Stimulated activated effector memory CD8-positive, alpha-beta T cell treated with anti-CD3 and anti-CD28 coated beads, Interleukin-12 subunit alpha, Interleukin-12 subunit beta, amount 100 ng/mL, for 72 hours (primary cell): ENCODE data around the gene TEX35.
"Not testable (repeated sequence)": the region's sequence is repeated elsewhere in the genome, so short reads cannot be mapped to it uniquely, and the experiment has no call there.

Experiments
- ATAC-seq: fragments of 150-1000 bp; cut with Tn5 transposase; 2 replicates; pipeline ENCODE4 v1.10.0; 2021
- DNase-seq, 2 donors: peaks; one replicate each; pipeline ENCODE4 v3.0.0; 2021 to 2022; ENCODE audit warnings: low spot score in 2 of 2
- H3K27ac Mint-ChIP-seq: one replicate; pipeline ENCODE4 v1.8.0; 2022; ENCODE audit warnings: mild to moderate bottlenecking, mixed read lengths
- H3K36me3 Mint-ChIP-seq: one replicate; pipeline ENCODE4 v1.8.0; 2022; ENCODE audit warnings: mild to moderate bottlenecking, mixed read lengths
- H3K4me1 Mint-ChIP-seq: one replicate; pipeline ENCODE4 v1.8.0; 2022; ENCODE audit warnings: mixed read lengths
- H3K4me3 Mint-ChIP-seq: one replicate; pipeline ENCODE4 v1.8.0; 2022; ENCODE audit warnings: mild to moderate bottlenecking, mixed read lengths
- H3K9me3 Mint-ChIP-seq: one replicate; pipeline ENCODE4 v1.8.0; 2022; ENCODE audit warnings: mixed read lengths

TEX35 gene

DNA sequence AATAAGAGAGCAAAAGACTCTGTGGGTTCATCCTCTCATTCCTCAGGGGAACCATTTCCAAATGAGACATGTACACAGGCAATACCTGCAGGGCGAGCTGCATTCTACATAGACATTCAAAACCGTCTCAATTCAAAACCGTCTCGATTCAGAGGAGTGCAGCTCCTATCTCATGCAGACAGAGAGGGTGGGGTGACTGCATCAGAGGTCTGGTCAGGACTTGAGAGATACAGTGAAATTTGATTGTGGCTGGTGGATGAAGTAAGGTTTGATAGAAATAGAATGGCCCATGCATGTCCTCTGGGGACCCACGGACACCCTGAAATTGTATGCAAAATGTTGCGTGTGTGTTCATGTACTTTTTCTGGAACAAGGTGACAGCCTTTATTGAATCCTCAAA, 27.3 kb downstream of the TEX35 start:
- DNase-seq (no peak), ATAC-seq (no peak)
- no peak overlapping the region for H3K27ac Mint-ChIP-seq
- H3K4me1 Mint-ChIP-seq = peaks cover 9% of the 10 kb centered on the region
- H3K9me3 Mint-ChIP-seq = no peaks in the 10 kb centered on the region
- H3K36me3 Mint-ChIP-seq = no peaks in the 10 kb centered on the region
- H3K4me3 Mint-ChIP-seq = no peak overlapping the region

DNA sequence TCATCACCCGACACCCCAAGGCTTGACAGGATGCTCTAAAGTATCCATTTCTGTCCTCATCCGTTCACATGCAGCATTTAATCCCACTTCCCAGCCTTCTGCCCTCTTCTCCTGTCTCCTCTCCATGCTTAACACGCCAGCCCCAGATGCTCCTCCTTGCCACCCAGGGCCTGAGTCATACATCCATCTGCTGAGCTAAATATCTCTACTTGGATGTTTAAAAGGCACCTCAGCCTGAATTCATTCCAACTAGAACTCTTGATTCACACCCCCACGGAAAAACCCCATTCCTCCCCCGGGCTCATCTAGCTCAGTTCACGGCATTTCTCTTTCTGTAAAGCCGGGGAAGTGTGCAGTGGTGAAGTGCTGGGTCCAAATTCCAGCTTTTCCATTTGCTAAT, 27.7 kb downstream of the TEX35 start:
- no peak for ATAC-seq
- peaks cover 13% of the 10 kb centered on the region for H3K4me1 Mint-ChIP-seq
- H3K9me3 Mint-ChIP-seq = no peaks in the 10 kb centered on the region
- DNase-seq = no peak
- H3K36me3 Mint-ChIP-seq = no peaks in the 10 kb centered on the region
- no peak overlapping the region for H3K4me3 Mint-ChIP-seq
- H3K27ac Mint-ChIP-seq = no peak overlapping the region

DNA sequence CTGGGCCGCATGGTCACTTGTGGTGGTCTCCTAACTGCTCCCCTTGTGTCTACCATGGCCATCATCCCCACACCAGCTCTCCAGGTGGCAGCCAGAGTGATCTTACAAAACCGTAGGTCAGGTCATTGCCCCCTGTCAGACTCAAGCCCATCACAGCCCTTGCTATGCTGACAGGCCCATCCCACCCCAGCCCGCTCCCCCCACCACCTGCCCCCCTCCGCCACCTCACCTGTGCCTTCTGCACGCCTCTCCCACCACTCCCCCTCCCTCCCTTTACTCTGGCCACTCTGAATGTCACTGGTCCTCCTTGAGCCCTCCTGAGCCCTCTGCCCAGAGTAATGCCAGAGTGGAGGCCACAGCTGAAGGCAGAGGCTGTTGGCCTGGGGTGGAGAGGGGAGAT, 28.5 kb downstream of the TEX35 start:
- Mint-ChIP-seq H3K4me3 (peak overlapping the region; percentile 84), H3K36me3 (no peaks in the 10 kb centered on the region), H3K4me1 (peaks cover 17% of the 10 kb centered on the region), H3K9me3 (no peaks in the 10 kb centered on the region), H3K27ac (no peak overlapping the region)
- DNase-seq = no peak
- ATAC-seq = no peak

DNA sequence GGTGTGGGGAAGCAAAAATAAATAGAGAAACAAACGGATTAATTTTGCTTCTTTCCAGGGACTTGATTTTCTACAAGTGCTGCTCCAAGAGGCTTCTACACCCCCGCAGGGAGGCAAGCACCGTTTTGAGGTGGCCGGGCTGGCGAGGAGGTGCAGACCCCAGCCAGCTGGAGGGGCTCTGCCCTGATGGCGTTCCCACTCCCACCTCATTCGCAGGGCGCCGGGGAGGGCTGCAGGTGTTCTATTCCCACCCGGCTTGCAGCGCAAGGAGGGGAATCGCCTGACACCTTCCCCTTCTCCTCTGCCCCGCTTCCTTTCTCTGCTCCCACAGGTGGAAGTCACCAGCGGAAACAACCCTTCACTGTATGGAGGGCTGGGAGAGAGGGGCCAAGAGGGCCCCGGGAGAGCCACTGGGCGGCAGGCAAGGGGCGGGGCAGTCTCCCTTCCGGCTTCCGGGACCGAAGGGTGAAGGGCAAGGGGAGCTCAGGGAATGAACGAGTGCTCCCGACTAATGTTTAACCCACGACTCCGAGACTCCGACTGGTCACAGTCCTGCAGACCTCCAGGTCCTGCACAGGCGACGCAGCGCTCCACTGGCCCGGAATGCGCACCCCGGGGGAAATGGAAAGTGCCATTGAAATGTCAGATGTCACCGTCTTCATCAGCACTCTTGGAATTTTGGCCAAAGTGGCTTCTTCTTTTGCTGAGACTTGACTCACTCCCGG, 29.1 kb downstream of the TEX35 start:
- peak overlapping the region; percentile 85 for H3K27ac Mint-ChIP-seq
- H3K36me3 Mint-ChIP-seq = no peaks in the 10 kb centered on the region
- H3K9me3 Mint-ChIP-seq = no peaks in the 10 kb centered on the region
- H3K4me3 Mint-ChIP-seq = peak overlapping the region; percentile 84
- peaks cover 17% of the 10 kb centered on the region for H3K4me1 Mint-ChIP-seq
- ATAC-seq = peak; percentile 64
- peak in 1 of 2 donors; percentile 74 for DNase-seq

DNA sequence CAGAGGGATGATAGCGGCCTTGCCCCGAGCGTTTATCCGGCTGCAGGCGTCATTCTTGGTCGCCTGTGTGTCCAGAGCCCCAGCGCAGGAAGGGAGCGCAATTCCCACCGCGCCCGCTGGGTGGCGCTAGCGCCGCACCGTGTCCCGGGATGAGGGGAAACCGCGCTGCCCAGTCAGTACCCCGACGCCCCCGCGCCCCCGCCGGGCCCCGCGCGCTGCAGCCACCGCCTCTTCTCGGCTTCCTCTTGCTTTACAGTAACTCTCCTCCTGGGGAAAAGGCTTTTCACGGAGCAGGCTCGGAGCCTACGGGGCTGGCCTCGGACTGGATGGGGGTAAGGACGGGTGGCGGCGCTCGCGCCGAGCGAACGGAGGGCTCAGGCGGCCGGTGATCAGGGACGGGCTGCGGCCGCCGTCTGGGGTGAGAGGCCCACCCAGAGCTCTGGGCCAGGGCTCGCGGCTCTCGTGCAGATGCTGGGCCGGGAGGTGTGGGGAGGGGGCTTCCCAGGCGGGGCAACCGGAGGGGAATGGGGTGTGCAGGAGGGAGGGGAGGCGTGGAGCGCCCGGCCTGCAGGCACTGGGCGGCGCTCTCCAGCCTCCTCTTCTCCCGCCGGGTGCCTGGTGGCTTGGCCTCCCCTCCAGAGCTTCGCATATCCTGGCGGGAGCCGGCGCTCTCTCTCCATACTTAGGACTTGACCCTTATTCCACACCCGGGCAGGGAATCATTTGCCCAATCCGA, 29.8 kb downstream of the TEX35 start:
- H3K9me3 Mint-ChIP-seq = no peaks in the 10 kb centered on the region
- peak overlapping the region; percentile 85 for H3K27ac Mint-ChIP-seq
- H3K36me3 Mint-ChIP-seq = no peaks in the 10 kb centered on the region
- peak overlapping the region; percentile 84 for H3K4me3 Mint-ChIP-seq
- H3K4me1 Mint-ChIP-seq = peaks cover 17% of the 10 kb centered on the region
- DNase-seq = peak; percentile 99
- peak; percentile 92 for ATAC-seq

DNA sequence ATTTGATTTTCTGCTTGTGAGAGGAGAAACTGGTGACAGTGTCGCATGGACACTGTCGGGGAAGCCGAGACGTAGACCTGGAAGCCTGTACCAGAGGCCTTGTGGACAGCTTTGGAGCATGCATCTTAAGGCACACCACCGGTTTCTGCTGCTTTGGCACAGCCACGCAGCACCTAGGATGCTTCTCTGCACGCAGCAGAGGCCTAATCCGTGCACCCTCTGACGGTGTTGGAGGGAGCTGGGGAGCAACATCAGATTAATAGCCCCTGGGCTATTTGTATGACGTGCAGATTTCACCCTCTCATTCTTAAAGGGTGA, 30.3 kb downstream of the TEX35 start:
- peak overlapping the region; percentile 85 for H3K27ac Mint-ChIP-seq
- no peak for ATAC-seq
- DNase-seq = no peak
- no peaks in the 10 kb centered on the region for H3K9me3 Mint-ChIP-seq
- H3K36me3 Mint-ChIP-seq = no peaks in the 10 kb centered on the region
- peak overlapping the region; percentile 84 for H3K4me3 Mint-ChIP-seq
- H3K4me1 Mint-ChIP-seq = peaks cover 17% of the 10 kb centered on the region

DNA sequence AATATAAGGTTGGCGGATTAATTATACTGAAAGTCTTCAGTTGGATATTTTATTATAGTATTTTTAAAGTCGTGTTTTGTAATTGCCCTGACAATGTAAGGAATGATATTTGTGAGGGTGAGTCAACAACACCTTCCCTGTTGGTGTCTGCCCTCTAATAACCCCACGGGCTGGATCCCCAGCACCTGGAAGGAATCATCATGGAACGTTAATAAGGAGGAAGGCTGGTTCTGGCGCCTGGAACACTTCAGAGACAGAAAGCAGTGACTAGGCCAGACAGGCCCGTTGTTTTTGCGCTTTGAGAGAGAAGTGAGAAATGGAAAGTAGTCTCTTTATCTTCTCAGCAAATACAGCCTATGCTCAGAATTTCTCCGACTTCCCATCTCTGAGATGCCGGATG, 31.6 kb downstream of the TEX35 start:
- Mint-ChIP-seq H3K27ac (no peak overlapping the region), H3K4me1 (peaks cover 17% of the 10 kb centered on the region), H3K4me3 (peak overlapping the region; percentile 84), H3K9me3 (no peaks in the 10 kb centered on the region), H3K36me3 (no peaks in the 10 kb centered on the region)
- DNase-seq (no peak), ATAC-seq (no peak)

DNA sequence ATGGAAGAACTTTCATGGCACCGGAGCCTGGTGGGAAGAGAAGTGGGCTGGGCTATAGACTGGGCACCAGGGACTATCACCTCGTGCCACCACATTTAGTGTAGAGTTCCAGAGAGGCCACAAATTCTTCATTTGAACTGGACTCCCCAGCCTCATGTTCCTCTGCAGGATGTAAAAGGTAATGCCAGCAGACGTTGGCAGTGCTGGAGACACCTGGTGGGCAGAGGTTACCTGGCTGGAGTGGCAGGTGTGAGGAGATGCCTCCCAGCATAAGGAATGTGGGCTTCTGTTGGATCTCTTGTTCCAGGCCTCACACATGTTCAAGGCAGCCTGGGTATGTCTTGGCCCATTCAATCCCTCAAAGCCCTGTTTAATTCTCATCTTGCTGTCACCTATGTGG, 35.2 kb downstream of the TEX35 start:
- no peaks in the 10 kb centered on the region for H3K9me3 Mint-ChIP-seq
- no peaks in the 10 kb centered on the region for H3K36me3 Mint-ChIP-seq
- no peak for DNase-seq
- H3K27ac Mint-ChIP-seq = no peak overlapping the region
- no peak for ATAC-seq
- peaks cover 9% of the 10 kb centered on the region for H3K4me1 Mint-ChIP-seq
- H3K4me3 Mint-ChIP-seq = no peak overlapping the region

DNA sequence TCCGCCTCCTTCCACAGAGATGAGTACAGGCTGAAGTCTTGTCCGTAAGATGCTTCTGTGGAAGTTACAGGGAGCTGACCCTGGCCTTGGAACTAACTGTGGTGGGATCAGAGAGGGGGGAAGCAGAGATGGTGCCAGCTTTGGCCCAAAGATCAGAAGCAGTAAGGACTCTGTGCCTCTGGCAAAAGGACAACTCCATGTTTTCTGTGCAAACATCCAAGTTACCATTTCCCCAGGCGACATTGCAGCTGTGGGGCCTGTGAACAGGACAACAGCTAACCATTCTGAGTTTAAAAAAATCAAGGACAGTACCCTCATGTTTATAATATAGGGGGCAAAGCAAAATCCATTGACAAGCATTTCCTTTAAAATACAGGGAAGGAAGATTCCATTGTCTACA, 38.4 kb downstream of the TEX35 start:
- Mint-ChIP-seq H3K27ac (no peak overlapping the region), H3K36me3 (no peaks in the 10 kb centered on the region), H3K4me1 (no peaks in the 10 kb centered on the region), H3K4me3 (no peak overlapping the region), H3K9me3 (peaks cover 7% of the 10 kb centered on the region)
- no peak for DNase-seq
- no peak for ATAC-seq

DNA sequence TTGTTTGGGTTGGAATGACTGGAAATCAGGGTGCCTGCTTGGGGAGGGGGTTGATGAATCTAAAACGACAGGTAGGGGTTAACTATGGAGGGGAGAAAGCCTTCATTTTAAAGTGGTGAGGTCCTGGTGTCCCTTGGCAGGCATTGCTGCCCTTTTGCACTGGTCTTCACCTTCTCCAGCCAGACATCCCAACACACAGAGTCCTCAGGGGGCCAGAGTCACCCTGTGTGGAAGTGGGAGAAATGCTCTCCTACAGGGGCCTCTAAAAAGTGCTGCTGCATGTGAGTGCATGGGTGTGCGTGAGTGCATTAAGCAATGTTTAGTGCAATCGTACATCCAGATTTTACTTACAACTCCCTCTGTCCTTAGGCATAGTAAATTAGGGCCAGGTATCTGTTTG, 39.0 kb downstream of the TEX35 start:
- DNase-seq (no peak), ATAC-seq (peak; percentile 26)
- no peaks in the 10 kb centered on the region for H3K36me3 Mint-ChIP-seq
- H3K4me3 Mint-ChIP-seq = no peak overlapping the region
- peaks cover 7% of the 10 kb centered on the region for H3K9me3 Mint-ChIP-seq
- H3K27ac Mint-ChIP-seq = no peak overlapping the region
- no peaks in the 10 kb centered on the region for H3K4me1 Mint-ChIP-seq

DNA sequence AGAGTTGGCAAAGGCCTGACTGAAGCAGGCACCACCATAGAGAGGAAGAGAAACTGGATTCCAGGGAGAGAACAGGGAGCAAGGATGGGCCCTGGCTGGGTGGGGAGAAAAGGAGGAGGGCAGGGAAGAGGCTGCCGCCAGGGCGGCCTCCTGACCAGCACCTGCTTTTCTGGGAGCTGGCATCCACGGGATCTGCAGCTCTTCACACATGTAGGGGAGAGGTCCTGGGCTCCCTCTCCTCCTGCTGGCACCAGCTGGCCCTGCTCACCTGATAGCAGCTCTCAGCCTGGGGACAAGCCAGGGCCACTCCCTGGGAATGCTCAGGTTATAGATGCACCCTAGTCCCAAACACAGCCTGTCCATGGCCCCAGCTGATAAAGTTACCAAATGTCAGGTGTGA, 39.9 kb downstream of the TEX35 start:
- Mint-ChIP-seq H3K4me1 (no peaks in the 10 kb centered on the region), H3K4me3 (no peak overlapping the region), H3K36me3 (no peaks in the 10 kb centered on the region), H3K27ac (no peak overlapping the region), H3K9me3 (peaks cover 7% of the 10 kb centered on the region)
- ATAC-seq (no peak), DNase-seq (no peak)

DNA sequence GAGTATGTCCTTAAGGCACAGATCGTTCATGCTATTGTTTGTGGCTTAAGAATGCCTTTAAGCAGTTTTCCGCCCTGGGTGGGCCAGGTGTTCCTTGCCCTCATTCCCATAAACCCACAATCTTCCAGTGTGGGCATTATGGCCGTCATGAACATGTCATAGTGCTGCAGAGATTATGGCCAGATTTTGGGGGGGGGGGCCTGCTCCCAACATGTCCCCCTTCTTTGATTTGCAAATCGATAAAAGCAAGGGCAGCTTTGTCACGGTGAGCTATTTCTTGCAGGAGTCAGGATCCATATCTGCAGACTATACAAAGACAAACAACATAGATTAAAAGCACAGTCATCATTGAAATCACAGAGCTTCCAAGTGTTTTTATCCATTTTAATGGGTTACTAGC, 41.4 kb downstream of the TEX35 start:
- not testable (repeated sequence) for H3K9me3 Mint-ChIP-seq, H3K4me1 Mint-ChIP-seq, DNase-seq, H3K36me3 Mint-ChIP-seq, ATAC-seq, H3K4me3 Mint-ChIP-seq, H3K27ac Mint-ChIP-seq

DNA sequence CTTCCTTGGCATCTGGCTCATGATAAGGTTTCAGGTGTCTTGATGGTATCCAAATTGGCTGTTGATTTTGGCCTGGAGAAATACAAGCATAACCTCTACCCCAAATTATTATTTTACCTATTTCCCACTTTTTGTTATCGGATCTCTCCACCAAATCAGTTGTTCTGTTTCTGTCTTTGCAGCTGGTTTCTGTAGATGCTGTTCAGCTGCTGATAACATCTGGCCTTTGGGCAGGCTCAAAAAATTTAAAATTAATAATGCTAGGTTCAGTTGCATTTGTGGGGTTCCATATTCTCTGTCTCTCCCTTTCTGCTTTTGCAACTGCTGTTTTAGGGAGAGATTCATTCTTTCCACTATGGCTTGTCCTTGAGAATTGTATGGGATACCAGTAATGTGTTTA, 42.7 kb downstream of the TEX35 start:
- ATAC-seq, H3K4me3 Mint-ChIP-seq, DNase-seq, H3K4me1 Mint-ChIP-seq, H3K27ac Mint-ChIP-seq, H3K9me3 Mint-ChIP-seq, H3K36me3 Mint-ChIP-seq: not testable (repeated sequence)

DNA sequence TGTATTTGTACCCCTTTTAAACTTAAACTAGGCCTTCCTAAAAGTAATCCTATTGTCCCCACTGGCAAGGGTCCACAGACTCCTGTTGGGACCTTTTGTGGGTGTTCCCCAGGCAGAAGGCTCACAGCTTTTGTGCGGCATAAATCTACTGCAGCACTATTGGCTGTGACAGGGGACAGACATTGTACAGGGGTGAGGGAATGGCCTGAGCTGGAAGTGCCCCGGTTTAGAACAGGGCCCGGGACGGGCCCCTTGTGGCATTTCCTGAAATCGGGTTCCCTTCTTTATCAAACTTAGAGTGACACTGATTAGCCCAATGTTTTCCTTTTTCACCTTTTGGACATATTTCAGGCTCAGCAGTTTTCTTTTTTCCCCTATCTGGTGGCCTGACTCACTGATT, 45.9 kb downstream of the TEX35 start:
- not testable (repeated sequence) for H3K9me3 Mint-ChIP-seq, ATAC-seq, H3K4me1 Mint-ChIP-seq, H3K36me3 Mint-ChIP-seq, H3K27ac Mint-ChIP-seq, H3K4me3 Mint-ChIP-seq, DNase-seq

DNA sequence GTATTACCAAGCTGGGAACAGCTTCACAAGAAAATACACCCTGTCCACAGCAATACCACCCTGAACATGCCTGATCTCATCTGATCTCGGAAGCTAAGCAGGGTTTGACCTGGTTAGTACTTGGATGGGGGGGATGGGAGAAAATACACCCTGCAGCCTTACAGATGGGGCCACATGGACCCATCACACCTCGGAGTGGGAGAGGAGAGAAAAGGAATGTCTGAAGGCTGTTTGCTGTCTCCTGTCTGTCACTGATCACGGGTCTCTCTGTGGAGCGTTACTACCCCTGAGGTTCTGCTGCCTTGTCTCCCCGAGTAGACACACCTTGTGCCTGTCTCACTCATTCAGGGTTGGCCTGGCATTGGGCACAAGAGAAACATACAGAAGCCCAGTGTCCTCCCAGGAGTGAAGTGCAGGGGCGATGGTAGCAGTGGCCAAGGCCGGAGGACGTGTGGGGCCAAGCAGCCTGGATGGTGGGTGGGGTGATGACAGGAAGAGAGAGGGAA, 48.0 kb downstream of the TEX35 start:
- Mint-ChIP-seq H3K4me1 (no peaks in the 10 kb centered on the region), H3K36me3 (no peaks in the 10 kb centered on the region), H3K4me3 (no peak overlapping the region), H3K9me3 (no peaks in the 10 kb centered on the region), H3K27ac (no peak overlapping the region)
- DNase-seq (no peak), ATAC-seq (peak; percentile 24)

DNA sequence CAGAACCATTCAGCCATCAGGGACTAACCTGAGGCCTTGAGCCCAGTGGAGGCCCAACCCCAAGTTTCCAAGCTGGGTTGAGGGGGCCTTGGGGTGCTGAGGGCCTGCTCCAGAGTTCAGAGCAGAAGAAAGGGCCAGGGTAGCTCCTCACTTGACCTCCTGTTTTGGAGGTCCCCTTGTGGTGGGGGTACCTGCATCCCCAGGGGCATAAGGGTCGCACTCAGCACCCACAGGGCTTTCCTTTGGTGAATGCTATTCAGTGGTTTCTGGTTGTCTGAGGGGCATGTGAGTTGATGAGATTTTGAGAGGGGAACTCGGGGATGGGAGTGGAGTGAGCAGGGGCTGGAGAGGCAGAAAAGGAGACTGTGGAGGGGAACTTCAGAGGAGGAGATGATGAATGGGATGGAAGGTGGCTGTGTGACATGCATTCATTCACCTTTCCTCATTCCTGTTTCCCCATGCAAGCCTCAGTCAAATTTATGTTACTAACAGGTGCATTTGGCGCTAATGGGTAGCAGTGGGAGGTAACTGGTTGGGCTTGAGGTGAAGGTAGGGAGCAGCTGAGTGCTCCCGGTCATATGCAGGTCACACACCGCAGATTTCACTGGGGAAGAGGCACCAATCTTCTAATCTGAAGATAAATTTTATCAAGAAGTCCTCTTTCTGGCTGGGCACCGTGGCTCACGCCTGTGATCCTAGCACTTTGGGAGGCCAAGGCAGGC, 50.4 kb downstream of the TEX35 start:
- no peaks in the 10 kb centered on the region for H3K9me3 Mint-ChIP-seq
- no peaks in the 10 kb centered on the region for H3K4me1 Mint-ChIP-seq
- H3K27ac Mint-ChIP-seq = no peak overlapping the region
- no peak overlapping the region for H3K4me3 Mint-ChIP-seq
- no peak for DNase-seq
- ATAC-seq = no peak
- H3K36me3 Mint-ChIP-seq = no peaks in the 10 kb centered on the region
